HL-60 (cell line): ENCODE measurements around the gene PSMD1.

Source experiments
- CTCF ChIP-seq: IDR thresholded peaks from one replicate; pipeline ENCODE4 v1.5.1; 2011; ENCODE audit warnings: low read length, control low read depth, inconsistent platforms; ENCODE audit not compliant: insufficient read depth
- GABPA ChIP-seq: IDR thresholded peaks from 2 replicates; pipeline ENCODE4 v1.6.1; 2012; ENCODE audit warnings: low read depth
- POLR2AphosphoS5 ChIP-seq: IDR thresholded peaks from 2 replicates; pipeline ENCODE4 v1.6.1; 2012; ENCODE audit warnings: low read depth
- REST ChIP-seq: IDR thresholded peaks from 2 replicates; pipeline ENCODE4 v1.6.1; 2012; ENCODE audit warnings: low read depth; ENCODE audit not compliant: insufficient replicate concordance

- TF ChIP-seq CTCF: no peak
- no peak for TF ChIP-seq GABPA
- TF ChIP-seq POLR2AphosphoS5: no peak
- no peak for TF ChIP-seq REST
These were observed 66.8 kb downstream of the PSMD1 start for GRCh38 chr2:231123362-231123898.
